ENCODE measurements around the gene SLC2A13.

GRCh38 chr12:39920222-39920621 lies 185.7 kb downstream of the SLC2A13 start:
- TF ChIP-seq CREB1 (IDR thresholded peaks at IDR 0.05; ENCODE audit: low read depth), result no peak
- TF ChIP-seq TAF1 (IDR thresholded peaks at IDR 0.05; ENCODE audit: low read depth), result no peak
- no peak for TF ChIP-seq EP300 (IDR thresholded peaks at IDR 0.05; ENCODE audit: borderline replicate concordance)
- no peak for TF ChIP-seq REST (IDR thresholded peaks at IDR 0.05; ENCODE audit: low read depth)
- TF ChIP-seq EGR1 (IDR thresholded peaks at IDR 0.05), result no peak
- TF ChIP-seq RAD21 (IDR thresholded peaks at IDR 0.05; ENCODE audit: low read depth), result no peak
- no peak for TF ChIP-seq MAX (IDR thresholded peaks at IDR 0.05)
- TF ChIP-seq YY1 (IDR thresholded peaks at IDR 0.05; ENCODE audit: low read depth), result no peak
- no peak for TF ChIP-seq USF1 (IDR thresholded peaks at IDR 0.05)
- TF ChIP-seq CEBPB (IDR thresholded peaks at IDR 0.05), result no peak
